ENCODE results near the gene S100A4.

Gene S100A4

GRCh38 chr1:153546796-153547559 lies 1.4 kb upstream of the S100A4 start:
- TF ChIP-seq CTBP1 (IDR thresholded peaks at IDR 0.05; ENCODE audit: borderline replicate concordance) (no peak), SP1 (IDR thresholded peaks at IDR 0.05) (no peak), ZNF384 (IDR thresholded peaks at IDR 0.05) (no peak), TARDBP (IDR thresholded peaks at IDR 0.05) (no peak), FOXA1 (IDR thresholded peaks at IDR 0.05) (no peak), FOXM1 (IDR thresholded peaks at IDR 0.05; ENCODE audit: borderline replicate concordance) (no peak), ELF4 (IDR thresholded peaks at IDR 0.05) (no peak), PKNOX1 (IDR thresholded peaks at IDR 0.05) (no peak), NFRKB (IDR thresholded peaks at IDR 0.05) (no peak), LEF1 (IDR thresholded peaks at IDR 0.05; ENCODE audit: borderline replicate concordance) (no peak), BHLHE40 (IDR thresholded peaks at IDR 0.05; ENCODE audit: borderline replicate concordance) (no peak), L3MBTL2 (conservative IDR thresholded peaks at IDR 0.05) (no peak), FOXK2 (IDR thresholded peaks at IDR 0.05) (no peak), ARNT (IDR thresholded peaks at IDR 0.05) (no peak), HDGF (IDR thresholded peaks at IDR 0.05; ENCODE audit: borderline replicate concordance) (no peak), SUZ12 (IDR thresholded peaks at IDR 0.05) (no peak)
- no peak for DNase-seq (ENCODE audit: extremely low spot score)
- ChIA-PET POLR2A (interaction anchor here (1.8 kb wide), 1 partner anchor 87 kb away, joined by 6 read pairs; the partner anchor contains the start of gene CHTOP), CTCF (interaction anchor here (1.2 kb wide), 1 partner anchor 14 kb away, joined by 3 read pairs; no protein-coding TSS in a partner anchor)

- ChIA-PET POLR2A (interaction anchor here (1.1 kb wide), 1 partner anchor 17 kb away, joined by 3 read pairs; no protein-coding TSS in a partner anchor), CTCF (interaction anchor here (1.2 kb wide), 1 partner anchor 14 kb away, joined by 3 read pairs; no protein-coding TSS in a partner anchor)
- DNase-seq (ENCODE audit: extremely low spot score): no peak
- TF ChIP-seq HDGF (IDR thresholded peaks at IDR 0.05; ENCODE audit: borderline replicate concordance): no peak
- TF ChIP-seq LEF1 (IDR thresholded peaks at IDR 0.05; ENCODE audit: borderline replicate concordance): no peak
- no peak for TF ChIP-seq SUZ12 (IDR thresholded peaks at IDR 0.05)
- no peak for TF ChIP-seq CTBP1 (IDR thresholded peaks at IDR 0.05; ENCODE audit: borderline replicate concordance)
- no peak for TF ChIP-seq ELF4 (IDR thresholded peaks at IDR 0.05)
- TF ChIP-seq FOXM1 (IDR thresholded peaks at IDR 0.05; ENCODE audit: borderline replicate concordance): no peak
- no peak for TF ChIP-seq BHLHE40 (IDR thresholded peaks at IDR 0.05; ENCODE audit: borderline replicate concordance)
- TF ChIP-seq PKNOX1 (IDR thresholded peaks at IDR 0.05): no peak
- TF ChIP-seq NFRKB (IDR thresholded peaks at IDR 0.05): no peak
- TF ChIP-seq L3MBTL2 (conservative IDR thresholded peaks at IDR 0.05): no peak
- no peak for TF ChIP-seq ARNT (IDR thresholded peaks at IDR 0.05)
- TF ChIP-seq FOXA1 (IDR thresholded peaks at IDR 0.05): no peak
- no peak for TF ChIP-seq ZNF384 (IDR thresholded peaks at IDR 0.05)
- no peak for TF ChIP-seq SP1 (IDR thresholded peaks at IDR 0.05)
- TF ChIP-seq TARDBP (IDR thresholded peaks at IDR 0.05): no peak
- no peak for TF ChIP-seq FOXK2 (IDR thresholded peaks at IDR 0.05)
Measured at GRCh38 chr1:153546371-153546770, 765 bp upstream of the S100A4 start.

- CTCF ChIA-PET: interaction anchor here (0.6 to 2.7 kb wide), 5 partner anchors 11 to 611 kb away, joined by 3 to 14 read pairs (median 3); no protein-coding TSS in a partner anchor
- TF ChIP-seq FOXK2 (IDR thresholded peaks at IDR 0.05) (no peak), SP1 (IDR thresholded peaks at IDR 0.05) (no peak), LEF1 (IDR thresholded peaks at IDR 0.05; ENCODE audit: borderline replicate concordance) (no peak), BHLHE40 (IDR thresholded peaks at IDR 0.05; ENCODE audit: borderline replicate concordance) (no peak), L3MBTL2 (conservative IDR thresholded peaks at IDR 0.05) (no peak), FOXA1 (IDR thresholded peaks at IDR 0.05) (no peak), NFRKB (IDR thresholded peaks at IDR 0.05) (no peak), HDGF (IDR thresholded peaks at IDR 0.05; ENCODE audit: borderline replicate concordance) (no peak), SUZ12 (IDR thresholded peaks at IDR 0.05) (no peak), PKNOX1 (IDR thresholded peaks at IDR 0.05) (no peak), ZNF384 (IDR thresholded peaks at IDR 0.05) (no peak), ARNT (IDR thresholded peaks at IDR 0.05) (no peak), ELF4 (IDR thresholded peaks at IDR 0.05) (no peak), FOXM1 (IDR thresholded peaks at IDR 0.05; ENCODE audit: borderline replicate concordance) (no peak), CTBP1 (IDR thresholded peaks at IDR 0.05; ENCODE audit: borderline replicate concordance) (no peak), TARDBP (IDR thresholded peaks at IDR 0.05) (no peak)
- DNase-seq (ENCODE audit: extremely low spot score): no peak
- POLR2A ChIA-PET: interaction anchor here (0.7 to 2.6 kb wide), 9 partner anchors 10 to 447 kb away, joined by 3 to 13 read pairs (median 5); partner anchors contain the start of genes CHTOP, S100A13 and S100A2
Measured at GRCh38 chr1:153544453-153545066, 1.0 kb downstream of the S100A4 start.

GRCh38 chr1:153543736-153544135 lies 1.9 kb downstream of the S100A4 start:
- CTCF ChIA-PET: interaction anchor here (2.2 to 2.7 kb wide), 2 partner anchors 10 to 25 kb away, joined by 10 to 14 read pairs; no protein-coding TSS in a partner anchor
- no peak for DNase-seq (ENCODE audit: extremely low spot score)
- TF ChIP-seq FOXM1 (IDR thresholded peaks at IDR 0.05; ENCODE audit: borderline replicate concordance) (no peak), PKNOX1 (IDR thresholded peaks at IDR 0.05) (no peak), ARNT (IDR thresholded peaks at IDR 0.05) (no peak), TARDBP (IDR thresholded peaks at IDR 0.05) (no peak), SP1 (IDR thresholded peaks at IDR 0.05) (no peak), BHLHE40 (IDR thresholded peaks at IDR 0.05; ENCODE audit: borderline replicate concordance) (no peak), SUZ12 (IDR thresholded peaks at IDR 0.05) (no peak)
- POLR2A ChIA-PET: interaction anchor here (1.3 to 2.6 kb wide), 5 partner anchors 11 to 90 kb away, joined by 5 to 13 read pairs (median 8); partner anchors contain the start of genes CHTOP, S100A13 and S100A2

All from HEK293T (cell line).